SK-N-SH treated with all-trans-retinoic acid at 6 μM for 48 hours (cell line): Measurements from ENCODE around the gene AGBL1.

Experiments
- ARNTL ChIP-seq: fragments of 450-650 bp; formaldehyde crosslinking; IDR thresholded peaks from 2 replicates; pipeline ENCODE4 v1.5.0; 2020; ENCODE audit warnings: low read depth, mild to moderate bottlenecking, moderate library complexity, borderline replicate concordance
- CSDC2 ChIP-seq: fragments of 250-450 bp; sonication (Bioruptor Pico); IDR thresholded peaks from 2 replicates; pipeline ENCODE4 v1.5.0; 2020; ENCODE audit warnings: mild to moderate bottlenecking, moderate library complexity
- OSR1 ChIP-seq: fragments of 250-450 bp; sonication (Bioruptor Pico); IDR thresholded peaks from 2 replicates; pipeline ENCODE4 v1.8.0; 2022; ENCODE audit warnings: moderate library complexity, mild to moderate bottlenecking, inconsistent platforms
- RARB ChIP-seq: fragments of 250-450 bp; sonication (Bioruptor Pico); IDR thresholded peaks from 2 replicates; pipeline ENCODE4 v1.8.0; 2021; ENCODE audit warnings: mild to moderate bottlenecking, moderate library complexity
- TCF4 ChIP-seq: fragments of 250-450 bp; sonication (Bioruptor Pico); IDR thresholded peaks from 2 replicates; pipeline ENCODE4 v1.8.0; 2021; ENCODE audit warnings: mild to moderate bottlenecking, moderate library complexity, borderline replicate concordance
- ZC3H10 ChIP-seq: fragments of 250-450 bp; sonication (Bioruptor Pico); IDR thresholded peaks from 2 replicates; pipeline ENCODE4 v1.5.1; 2021; ENCODE audit warnings: mild to moderate bottlenecking, moderate library complexity
- ZNF70 ChIP-seq: fragments of 450-650 bp; formaldehyde crosslinking; IDR thresholded peaks from 2 replicates; pipeline ENCODE4 v1.5.0; 2020; ENCODE audit warnings: mild to moderate bottlenecking, moderate library complexity
- ZNF8 ChIP-seq: fragments of 450-650 bp; formaldehyde crosslinking; IDR thresholded peaks from 2 replicates; pipeline ENCODE4 v1.5.0; 2020; ENCODE audit warnings: mild to moderate bottlenecking, moderate library complexity
- TF ChIP-seq, protein P1 (sequence below): fragments of 250-450 bp; sonication (Bioruptor Pico); IDR thresholded peaks from 2 replicates; pipeline ENCODE4 v1.8.0; 2020; ENCODE audit warnings: mild to moderate bottlenecking, moderate library complexity, borderline replicate concordance

- TF ChIP-seq ARNTL = no peak
- no peak for TF ChIP-seq TCF4 (CRISPR knock-in tag)
- TF ChIP-seq, protein P1, sequence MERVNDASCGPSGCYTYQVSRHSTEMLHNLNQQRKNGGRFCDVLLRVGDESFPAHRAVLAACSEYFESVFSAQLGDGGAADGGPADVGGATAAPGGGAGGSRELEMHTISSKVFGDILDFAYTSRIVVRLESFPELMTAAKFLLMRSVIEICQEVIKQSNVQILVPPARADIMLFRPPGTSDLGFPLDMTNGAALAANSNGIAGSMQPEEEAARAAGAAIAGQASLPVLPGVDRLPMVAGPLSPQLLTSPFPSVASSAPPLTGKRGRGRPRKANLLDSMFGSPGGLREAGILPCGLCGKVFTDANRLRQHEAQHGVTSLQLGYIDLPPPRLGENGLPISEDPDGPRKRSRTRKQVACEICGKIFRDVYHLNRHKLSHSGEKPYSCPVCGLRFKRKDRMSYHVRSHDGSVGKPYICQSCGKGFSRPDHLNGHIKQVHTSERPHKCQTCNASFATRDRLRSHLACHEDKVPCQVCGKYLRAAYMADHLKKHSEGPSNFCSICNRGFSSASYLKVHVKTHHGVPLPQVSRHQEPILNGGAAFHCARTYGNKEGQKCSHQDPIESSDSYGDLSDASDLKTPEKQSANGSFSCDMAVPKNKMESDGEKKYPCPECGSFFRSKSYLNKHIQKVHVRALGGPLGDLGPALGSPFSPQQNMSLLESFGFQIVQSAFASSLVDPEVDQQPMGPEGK (CRISPR knock-in tag) = no peak
- TF ChIP-seq ZNF8 (CRISPR knock-in tag) = no peak
- TF ChIP-seq RARB (CRISPR knock-in tag) = no peak
- TF ChIP-seq ZNF70 (CRISPR knock-in tag) = no peak
- no peak for TF ChIP-seq ZC3H10 (CRISPR knock-in tag)
- TF ChIP-seq CSDC2 (CRISPR knock-in tag) = no peak
- TF ChIP-seq OSR1 (CRISPR knock-in tag) = no peak
Measured at GRCh38 chr15:86852741-86853140, 773.1 kb downstream of the AGBL1 start.
